H9 (cell line): ENCODE results near the gene FARP1. TPM values are rescaled to one million over a fixed set of nuclear protein-coding genes. Genes with fewer than 3 reads are reported as not detected.

Experiments
- DNase-seq: peaks from one replicate; pipeline ENCODE4 v3.0.0-alpha.2; 2017
- H2AFZ ChIP-seq: one replicate; pipeline ENCODE4 v1.6.1; 2013; ENCODE audit warnings: mild to moderate bottlenecking, low read length, control low read depth, moderate library complexity
- H2AK5ac ChIP-seq: 2 replicates; pipeline ENCODE4 v1.6.1; 2013; ENCODE audit warnings: low read length, control low read depth, mixed read lengths; ENCODE audit not compliant: insufficient read length
- H2BK120ac ChIP-seq: one replicate; pipeline ENCODE4 v1.6.1; 2013; ENCODE audit warnings: low read depth, mild to moderate bottlenecking, low read length, control low read depth, inconsistent platforms; ENCODE audit not compliant: poor library complexity, severe bottlenecking
- H2BK12ac ChIP-seq: 2 replicates; pipeline ENCODE4 v1.6.1; 2013; ENCODE audit warnings: low read length, control low read depth, mixed read lengths, low read depth; ENCODE audit not compliant: insufficient read length
- H2BK15ac ChIP-seq: 2 replicates; pipeline ENCODE4 v1.6.1; 2013; ENCODE audit warnings: low read depth, low read length, control low read depth
- H2BK20ac ChIP-seq: one replicate; pipeline ENCODE4 v1.6.1; 2013; ENCODE audit warnings: low read depth, mild to moderate bottlenecking, low read length, control low read depth, inconsistent platforms; ENCODE audit not compliant: poor library complexity, severe bottlenecking
- H2BK5ac ChIP-seq: 2 replicates; pipeline ENCODE4 v1.6.1; 2013; ENCODE audit warnings: low read length, control low read depth, mixed read lengths; ENCODE audit not compliant: insufficient read length
- H3K14ac ChIP-seq: 2 replicates; pipeline ENCODE4 v1.6.1; 2013; ENCODE audit warnings: low read length, control low read depth; ENCODE audit not compliant: insufficient read depth
- H3K18ac ChIP-seq: 2 replicates; pipeline ENCODE4 v1.6.1; 2013; ENCODE audit warnings: low read depth, mild to moderate bottlenecking, mixed read lengths, low read length, control low read depth; ENCODE audit not compliant: insufficient read length
- H3K23ac ChIP-seq: 2 replicates; pipeline ENCODE4 v1.6.1; 2013; ENCODE audit warnings: low read length, control low read depth, mixed read lengths, low read depth; ENCODE audit not compliant: insufficient read length
- H3K23me2 ChIP-seq: 2 replicates; pipeline ENCODE4 v1.6.1; 2013; ENCODE audit warnings: low read depth, mild to moderate bottlenecking, mixed read lengths, low read length, control low read depth; ENCODE audit not compliant: insufficient read length, poor library complexity, severe bottlenecking
- H3K27ac ChIP-seq: 2 replicates; pipeline ENCODE4 v1.5.1; 2013; ENCODE audit warnings: low read length, control low read depth, mixed read lengths, low read depth; ENCODE audit not compliant: insufficient read length
- H3K27me3 ChIP-seq: 2 replicates; pipeline ENCODE4 v1.6.1; 2013; ENCODE audit warnings: low read length, control low read depth, inconsistent platforms; ENCODE audit not compliant: insufficient read depth
- H3K4ac ChIP-seq: 2 replicates; pipeline ENCODE4 v1.6.1; 2013; ENCODE audit warnings: low read depth, mild to moderate bottlenecking, control low read depth, inconsistent platforms, low read length, moderate library complexity
- H3K4me1 ChIP-seq: 2 replicates; pipeline ENCODE4 v1.6.1; 2013; ENCODE audit warnings: low read length, control low read depth, inconsistent platforms; ENCODE audit not compliant: insufficient read depth
- H3K4me2 ChIP-seq: 2 replicates; pipeline ENCODE4 v1.6.1; 2013; ENCODE audit warnings: low read length, control low read depth, mixed read lengths; ENCODE audit not compliant: insufficient read length, insufficient read depth
- H3K56ac ChIP-seq: 2 replicates; pipeline ENCODE4 v1.6.1; 2013; ENCODE audit warnings: low read depth, mild to moderate bottlenecking, mixed read lengths, low read length, control low read depth; ENCODE audit not compliant: insufficient read length
- H3K79me1 ChIP-seq: 2 replicates; pipeline ENCODE4 v1.6.1; 2013; ENCODE audit warnings: low read depth, mild to moderate bottlenecking, moderate library complexity, low read length, control low read depth, inconsistent platforms; ENCODE audit not compliant: insufficient read depth, poor library complexity, severe bottlenecking
- H3K79me2 ChIP-seq: 2 replicates; pipeline ENCODE4 v1.6.1; 2013; ENCODE audit warnings: low read length, control low read depth, inconsistent platforms; ENCODE audit not compliant: insufficient read depth
- H3K9ac ChIP-seq: 2 replicates; pipeline ENCODE4 v1.6.1; 2013; ENCODE audit warnings: low read length, control low read depth, mixed read lengths; ENCODE audit not compliant: insufficient read length; ENCODE audit errors: extremely low read depth
- H3K9me3 ChIP-seq: one replicate; pipeline ENCODE4 v1.6.1; 2013; ENCODE audit warnings: low read depth, low read length, inconsistent platforms; ENCODE audit not compliant: control insufficient read depth
- H3T11ph ChIP-seq: one replicate; pipeline ENCODE4 v1.6.1; 2013; ENCODE audit warnings: mild to moderate bottlenecking, low read length, control low read depth, inconsistent platforms
- H4K20me1 ChIP-seq: one replicate; pipeline ENCODE4 v1.6.1; 2013; ENCODE audit not compliant: control insufficient read depth, insufficient read length, insufficient read depth
- H4K5ac ChIP-seq: 2 replicates; pipeline ENCODE4 v1.6.1; 2013; ENCODE audit warnings: low read depth, mild to moderate bottlenecking, mixed read lengths, low read length, control low read depth; ENCODE audit not compliant: insufficient read length
- H4K8ac ChIP-seq: replicated peaks from 2 replicates; pipeline ENCODE4 v1.6.1; 2013; ENCODE audit warnings: low read length, control low read depth, mixed read lengths, low read depth; ENCODE audit not compliant: insufficient read length
- H4K91ac ChIP-seq: 2 replicates; pipeline ENCODE4 v1.6.1; 2013; ENCODE audit warnings: low read depth, mild to moderate bottlenecking, moderate library complexity, mixed read lengths, low read length, control low read depth; ENCODE audit not compliant: insufficient read length
- H3K27ac Mint-ChIP-seq, 3 experiments: 2 replicates in 2 of 3; 3 replicates in 1 of 3; pipeline ENCODE4 v1.8.0; 2020 to 2021; ENCODE audit warnings: mixed read lengths in 3 of 3, mild to moderate bottlenecking in 1 of 3, moderate library complexity in 1 of 3
- H3K27me3 Mint-ChIP-seq: 2 replicates; pipeline ENCODE4 v1.8.0; 2021; ENCODE audit warnings: low read depth, mild to moderate bottlenecking, moderate library complexity, mixed read lengths
- H3K36me3 Mint-ChIP-seq, 3 experiments: 2 replicates in 2 of 3; 3 replicates in 1 of 3; pipeline ENCODE4 v1.8.0; 2020 to 2021; ENCODE audit warnings: low read depth in 3 of 3, mixed read lengths in 3 of 3; ENCODE audit not compliant: insufficient read depth in 1 of 3
- H3K4me1 Mint-ChIP-seq, 2 experiments: 2 replicates each; pipeline ENCODE4 v1.8.0; 2020; ENCODE audit warnings: mixed read lengths in 2 of 2
- H3K4me3 Mint-ChIP-seq, 2 experiments: 2 replicates in 1 of 2; 3 replicates in 1 of 2; pipeline ENCODE4 v1.8.0; 2020 to 2021; ENCODE audit warnings: mild to moderate bottlenecking in 2 of 2, mixed read lengths in 2 of 2, moderate library complexity in 1 of 2
- H3K9me3 Mint-ChIP-seq, 2 experiments: 2 replicates in 1 of 2; 3 replicates in 1 of 2; pipeline ENCODE4 v1.8.0; 2020; ENCODE audit warnings: mild to moderate bottlenecking in 2 of 2, mixed read lengths in 2 of 2, moderate library complexity in 1 of 2
- CTCF ChIP-seq: fragments of 200-600 bp; sonication (generic); conservative IDR thresholded peaks from 3 replicates; pipeline ENCODE4 v1.8.0; 2021; ENCODE audit warnings: antibody characterized with exemption, mild to moderate bottlenecking
- WGBS: extraction: QIAGEN DNeasy Blood & Tissue Kit; methylation state at CpG from one replicate; pipeline ENCODE4 v1.1.7; 2013; ENCODE audit warnings: missing lambda C conversion rate, low lambda C conversion rate, mixed read lengths; ENCODE audit not compliant: insufficient read length; ENCODE audit errors: extremely low coverage; 5-methylcytosine and 5-hydroxymethylcytosine counted together
- total RNA-seq: library from RNA; stranded (reverse); gene quantifications from 2 replicates; pipeline ENCODE4 v1.2.1, GENCODE V29; 2021

Gene FARP1
- total RNA-seq, 1 experiment from 2014 or later: 95.9 TPM

- H2BK120ac ChIP-seq: no peak overlapping the region
- no peak overlapping the region for H3K14ac ChIP-seq
- Mint-ChIP-seq H3K36me3 (peaks cover 14 to 31% (median 25%) of the 10 kb centered on the region in 3 experiments), H3K27me3 (no peaks in the 10 kb centered on the region), H3K4me1 (peaks cover 41 to 69% of the 10 kb centered on the region in 2 experiments), H3K4me3 (no peak overlapping the region), H3K27ac (no peak overlapping the region), H3K9me3 (no peaks in the 10 kb centered on the region)
- no peak overlapping the region for H4K91ac ChIP-seq
- peaks cover 14% of the 10 kb centered on the region for H3K79me1 ChIP-seq
- TF ChIP-seq CTCF: no peak
- no peaks in the 10 kb centered on the region for H3K27me3 ChIP-seq
- no peak overlapping the region for H4K8ac ChIP-seq
- H2BK5ac ChIP-seq: no peak overlapping the region
- H3K27ac ChIP-seq: no peak overlapping the region
- H3K4me1 ChIP-seq: peaks cover 7% of the 10 kb centered on the region; the same call in 1 of the 2 replicates
- no peak overlapping the region for H2BK15ac ChIP-seq
- H3K18ac ChIP-seq: no peak overlapping the region
- H2BK20ac ChIP-seq: no peak overlapping the region
- H4K5ac ChIP-seq: no peak overlapping the region
- H3K9ac ChIP-seq: no peak overlapping the region
- no peak for DNase-seq
- H3K4me2 ChIP-seq: no peak overlapping the region
- peaks cover 18% of the 10 kb centered on the region; the same call in 1 of the 2 replicates for H3K79me2 ChIP-seq
- no peak overlapping the region for H3T11ph ChIP-seq
- no peaks in the 10 kb centered on the region for H3K23me2 ChIP-seq
- H3K9me3 ChIP-seq: no peaks in the 10 kb centered on the region
- no peak overlapping the region for H3K4ac ChIP-seq
- H2AFZ ChIP-seq: no peak overlapping the region
- WGBS: no CpG with 5 or more reads among the region's 10 CpGs
- no peak overlapping the region for H2AK5ac ChIP-seq
- H2BK12ac ChIP-seq: no peak overlapping the region
- H3K56ac ChIP-seq: no peak overlapping the region
- H4K20me1 ChIP-seq: no peaks in the 10 kb centered on the region
- H3K23ac ChIP-seq: no peak overlapping the region
Measured at GRCh38 chr13:98500963-98501421, 358.1 kb downstream of the FARP1 start.
